Epithelial cell of proximal tubule (primary cell): ENCODE results near the gene ANKRD13C. TPM values are rescaled to one million over a fixed set of nuclear protein-coding genes. Genes with fewer than 3 reads are reported as not detected.
"Not testable (repeated sequence)": the region's sequence is repeated elsewhere in the genome, so short reads cannot be mapped to it uniquely, and the experiment has no call there.

ENCODE experiments used
- DNase-seq: peaks from one replicate; pipeline ENCODE4 v3.0.0-alpha.2; 2011; ENCODE audit warnings: low read depth
- H3K4me3 ChIP-seq: 2 replicates; pipeline ENCODE4 v1.5.1; 2011; ENCODE audit warnings: low read depth, mild to moderate bottlenecking, low read length
- CTCF ChIP-seq: conservative IDR thresholded peaks from 2 replicates; pipeline ENCODE4 v1.5.1; 2012; ENCODE audit warnings: low read depth, mild to moderate bottlenecking, low read length
- total RNA-seq: library from RNA; depleted of rRNA; stranded (reverse); fragments of >200 nt; gene quantifications from 2 replicates; pipeline ENCODE4 v1.2.3, GENCODE V29; 2015

Gene ANKRD13C
- total RNA-seq, 1 donor from 2014 or later = 12.7 TPM

- TF ChIP-seq CTCF = no peak
- DNase-seq = no peak
- no peak overlapping the region for H3K4me3 ChIP-seq
These were observed 4.5 kb upstream of the ANKRD13C start for GRCh38 chr1:70358921-70359564.

GRCh38 chr1:70355920-70356319 lies 1.4 kb upstream of the ANKRD13C start:
- no peak for DNase-seq
- no peak for TF ChIP-seq CTCF
- no peak overlapping the region for H3K4me3 ChIP-seq

- H3K4me3 ChIP-seq = peak overlapping the region; percentile 98
- DNase-seq = no peak
- TF ChIP-seq CTCF = no peak
These were observed 537 bp upstream of the ANKRD13C start for GRCh38 chr1:70355111-70355407.

- DNase-seq = peak; percentile 32
- H3K4me3 ChIP-seq = peak overlapping the region; percentile 98
- TF ChIP-seq CTCF = no peak
These were observed 756 bp downstream of the ANKRD13C start for GRCh38 chr1:70353601-70354331.

GRCh38 chr1:70353044-70353443 lies 1.5 kb downstream of the ANKRD13C start:
- no peak for TF ChIP-seq CTCF
- peak overlapping the region; percentile 98 for H3K4me3 ChIP-seq
- DNase-seq = no peak

- DNase-seq, H3K4me3 ChIP-seq: not testable (repeated sequence)
These were observed 4.7 kb downstream of the ANKRD13C start for GRCh38 chr1:70349799-70350198.

GRCh38 chr1:70348399-70349165 lies 5.9 kb downstream of the ANKRD13C start:
- DNase-seq = no peak
- no peak for TF ChIP-seq CTCF
- no peak overlapping the region for H3K4me3 ChIP-seq

GRCh38 chr1:70339644-70340043 lies 14.9 kb downstream of the ANKRD13C start:
- not testable (repeated sequence) for DNase-seq, H3K4me3 ChIP-seq
